Right cardiac atrium (tissue), 5 donors: Measurements from ENCODE around the gene KCNA1. TPM values are rescaled to one million over a fixed set of nuclear protein-coding genes. Genes with fewer than 3 reads are reported as not detected.

ENCODE experiments used
- ATAC-seq, 2 donors: fragments of 200-7000 bp; cut with Tn5 transposase; one replicate each; pipeline versions ENCODE4 v1.8.0 to v1.9.1; 2020; ENCODE audit warnings: moderate library complexity in 2 of 2, mild to moderate bottlenecking in 1 of 2
- DNase-seq, 3 donors: peaks; one replicate each; pipeline ENCODE4 v3.0.0-alpha.2; 2020
- H3K27ac ChIP-seq: one replicate; pipeline ENCODE4 v1.5.1; 2013; ENCODE audit warnings: mild to moderate bottlenecking, low read length, control low read depth, moderate library complexity
- H3K27me3 ChIP-seq: one replicate; pipeline ENCODE4 v1.6.1; 2013; ENCODE audit not compliant: control insufficient read depth, insufficient read depth
- H3K4me1 ChIP-seq: one replicate; pipeline ENCODE4 v1.6.1; 2013; ENCODE audit warnings: low read length; ENCODE audit not compliant: control insufficient read depth, insufficient read depth
- H3K4me3 ChIP-seq: one replicate; pipeline ENCODE4 v1.5.1; 2013; ENCODE audit warnings: low read length, control low read depth
- H3K9me3 ChIP-seq: one replicate; pipeline ENCODE4 v1.6.1; 2013; ENCODE audit warnings: low read length; ENCODE audit not compliant: control insufficient read depth
- WGBS: extraction: QIAGEN DNeasy Blood & Tissue Kit; methylation state at CpG from one replicate; pipeline ENCODE4 v1.1.7; 2013; 5-methylcytosine and 5-hydroxymethylcytosine counted together
- intact Hi-C, 4 donors: fragments of 100-400 bp; cut with DNase I; formaldehyde crosslinking; loops; one replicate each; pipeline versions ENCODE4 v1.11.0 to v1.14.0; 2022 to 2023
- polyA plus RNA-seq: library from polyadenylated mRNA; stranded (reverse); fragments of 200-250 nt; gene quantifications from one replicate; pipeline ENCODE4 v1.2.3, GENCODE V29; 2013
- total RNA-seq, 4 donors: library from RNA; stranded (reverse); fragmentation: NEBNext Ultra II Directional; extraction: Animal tissue kit (Norgen Biotek cat#: 25700); gene quantifications; one replicate each; pipeline ENCODE4 v1.2.1, GENCODE V29; 2021
- donor health status: healthy with polysubstance abuse.
- donor health status: DM: no; HTN: yes; CAD: no.
- donor health status: DM: no; HTN: no; CAD: no.
- donor health status: DM: no; HTN: yes; CAD: no; lungs with severe emphysema.
- donor health status: DM: yes; HTN: yes; CAD: no.

Gene KCNA1
- total and polyA plus RNA-seq, 5 donors: 0.03 to 0.06 TPM; not detected in 3

GRCh38 chr12:4911316-4911994 lies 1.8 kb downstream of the KCNA1 start:
- Histone ChIP-seq H3K27me3 (peaks cover under 1% of the 10 kb centered on the region), H3K4me1 (peaks cover 2% of the 10 kb centered on the region), H3K27ac (no peak overlapping the region), H3K9me3 (no peaks in the 10 kb centered on the region), H3K4me3 (peak overlapping the region; percentile 57)
- 38% methylated on average over 61 of the region's 61 CpGs for WGBS
- DNase-seq (peak in 1 of 3 donors; percentile 39), ATAC-seq (no peak)
- intact Hi-C loops: no loop called here

DNA sequence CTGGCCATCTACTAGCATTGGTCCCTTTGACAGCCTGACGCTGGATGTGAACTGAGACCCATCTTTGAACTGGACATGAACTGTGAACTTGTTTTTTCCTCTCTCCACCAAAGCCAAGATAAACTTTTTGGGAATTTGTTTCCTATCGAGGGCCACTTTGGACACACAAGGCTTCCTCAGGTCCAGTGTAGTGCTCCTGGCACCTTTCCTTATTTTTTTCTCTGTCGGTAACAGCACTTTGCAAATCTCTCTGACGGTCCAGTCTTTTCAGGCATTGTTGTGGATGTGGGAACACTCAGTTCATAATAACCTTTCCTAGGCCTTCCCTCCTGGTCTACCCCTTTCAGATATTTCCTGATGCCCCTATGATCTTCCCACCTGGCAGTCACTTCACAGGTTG lies 5.0 kb downstream of the KCNA1 start:
- ATAC-seq (no peak), DNase-seq (no peak)
- WGBS: 78% methylated on average over 4 of the region's 4 CpGs
- H3K27ac ChIP-seq: no peak overlapping the region
- H3K27me3 ChIP-seq: no peaks in the 10 kb centered on the region
- intact Hi-C loops: no loop called here
- H3K4me1 ChIP-seq: peaks cover 2% of the 10 kb centered on the region
- H3K9me3 ChIP-seq: no peaks in the 10 kb centered on the region
- no peak overlapping the region for H3K4me3 ChIP-seq

- Histone ChIP-seq H3K27ac (no peak overlapping the region), H3K4me1 (no peaks in the 10 kb centered on the region), H3K27me3 (no peaks in the 10 kb centered on the region), H3K9me3 (no peaks in the 10 kb centered on the region), H3K4me3 (no peak overlapping the region)
- intact Hi-C loops: no loop called here
- ATAC-seq (no peak), DNase-seq (no peak)
- 93% methylated on average over 4 of the region's 4 CpGs for WGBS
Measured at GRCh38 chr12:4915752-4916151, 6.0 kb downstream of the KCNA1 start.

GRCh38 chr12:4918950-4919660 lies 9.4 kb downstream of the KCNA1 start:
- DNase-seq (no peak), ATAC-seq (no peak)
- Histone ChIP-seq H3K27ac (no peak overlapping the region), H3K9me3 (no peaks in the 10 kb centered on the region), H3K4me1 (no peaks in the 10 kb centered on the region), H3K4me3 (no peak overlapping the region), H3K27me3 (no peaks in the 10 kb centered on the region)
- intact Hi-C loops: no loop called here
- WGBS: 76% methylated on average over 6 of the region's 6 CpGs

- no peak overlapping the region for H3K27ac ChIP-seq
- intact Hi-C loops: no loop called here
- H3K4me1 ChIP-seq: no peaks in the 10 kb centered on the region
- no peaks in the 10 kb centered on the region for H3K9me3 ChIP-seq
- DNase-seq (no peak), ATAC-seq (no peak)
- no peaks in the 10 kb centered on the region for H3K27me3 ChIP-seq
- H3K4me3 ChIP-seq: no peak overlapping the region
- WGBS: 68% methylated on average over 6 of the region's 6 CpGs
Measured at GRCh38 chr12:4932576-4932975, 22.9 kb downstream of the KCNA1 start.

- intact Hi-C loops: no loop called here
- Histone ChIP-seq H3K4me3 (no peak overlapping the region), H3K27me3 (no peaks in the 10 kb centered on the region), H3K27ac (no peak overlapping the region), H3K9me3 (no peaks in the 10 kb centered on the region), H3K4me1 (no peaks in the 10 kb centered on the region)
- ATAC-seq: no peak
- no peak for DNase-seq
- 51% methylated on average over 1 of the region's 1 CpG for WGBS
Measured at GRCh38 chr12:4933411-4933810, 23.7 kb downstream of the KCNA1 start.

GRCh38 chr12:4934407-4935035 lies 24.8 kb downstream of the KCNA1 start:
- H3K27ac ChIP-seq: no peak overlapping the region
- DNase-seq: no peak
- no peaks in the 10 kb centered on the region for H3K4me1 ChIP-seq
- no peak overlapping the region for H3K4me3 ChIP-seq
- no peak for ATAC-seq
- no peaks in the 10 kb centered on the region for H3K27me3 ChIP-seq
- H3K9me3 ChIP-seq: no peaks in the 10 kb centered on the region
- intact Hi-C loops: no loop called here
- 66% methylated on average over 2 of the region's 2 CpGs for WGBS

DNA sequence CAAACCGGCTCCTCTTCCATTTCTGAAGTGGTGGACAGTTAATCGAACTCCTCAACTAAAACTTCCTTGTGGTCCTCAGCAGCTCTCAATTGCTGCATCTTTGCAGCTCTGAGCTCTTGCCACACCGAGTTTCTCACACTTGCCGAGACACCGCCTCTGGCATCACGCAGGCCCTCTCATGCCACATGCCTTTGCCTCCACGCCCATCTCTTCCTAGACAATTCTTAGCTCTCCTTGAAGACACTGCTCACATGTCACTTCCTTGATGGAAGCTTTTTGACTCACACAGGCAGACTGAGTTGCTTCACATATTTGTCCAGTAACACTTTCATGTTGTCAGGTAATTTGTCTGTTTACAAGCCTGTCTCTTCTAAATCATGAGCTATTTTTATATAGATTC lies 29.2 kb downstream of the KCNA1 start:
- intact Hi-C loops: no loop called here
- 89% methylated on average over 7 of the region's 7 CpGs for WGBS
- no peak for DNase-seq
- Histone ChIP-seq H3K27me3 (no peaks in the 10 kb centered on the region), H3K4me1 (no peaks in the 10 kb centered on the region), H3K27ac (no peak overlapping the region), H3K4me3 (no peak overlapping the region), H3K9me3 (no peaks in the 10 kb centered on the region)
- no peak for ATAC-seq

DNA sequence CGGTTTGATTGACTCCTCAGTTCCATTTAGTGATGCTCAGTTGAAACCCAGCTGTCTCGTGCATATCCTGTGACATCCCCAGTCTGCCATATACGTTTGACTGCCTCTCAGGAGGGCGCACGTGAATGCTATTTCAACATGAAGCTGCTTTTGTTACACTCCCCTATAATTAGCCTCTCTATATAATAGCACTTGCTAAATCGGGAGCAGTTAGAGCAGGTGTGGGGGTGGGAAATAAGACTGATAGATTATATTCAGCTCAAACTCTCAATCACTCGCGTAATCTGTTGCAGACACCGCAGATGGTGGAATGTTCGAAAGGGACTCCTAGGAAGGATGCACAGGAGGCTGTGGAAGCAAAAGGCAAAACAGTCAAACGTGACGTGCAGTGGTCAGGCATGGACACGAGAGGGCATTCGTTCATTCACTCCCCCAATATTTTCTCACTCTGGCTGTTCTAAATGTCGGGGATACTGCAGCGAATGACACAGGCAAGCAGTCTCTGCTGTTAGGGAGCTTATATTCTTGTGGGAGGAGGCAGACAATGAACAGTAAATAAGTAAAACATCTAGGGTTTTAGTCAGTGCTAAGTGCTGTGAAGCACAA lies 29.8 kb downstream of the KCNA1 start:
- Histone ChIP-seq H3K4me1 (no peaks in the 10 kb centered on the region), H3K27me3 (no peaks in the 10 kb centered on the region), H3K27ac (no peak overlapping the region), H3K9me3 (no peaks in the 10 kb centered on the region), H3K4me3 (no peak overlapping the region)
- intact Hi-C loops: no loop called here
- ATAC-seq (no peak), DNase-seq (no peak)
- WGBS: 81% methylated on average over 16 of the region's 16 CpGs

GRCh38 chr12:4943067-4943937 lies 33.6 kb downstream of the KCNA1 start:
- H3K27me3 ChIP-seq: no peaks in the 10 kb centered on the region
- no peaks in the 10 kb centered on the region for H3K4me1 ChIP-seq
- WGBS: 86% methylated on average over 10 of the region's 10 CpGs
- no peak overlapping the region for H3K27ac ChIP-seq
- no peak for DNase-seq
- intact Hi-C loops: no loop called here
- H3K4me3 ChIP-seq: no peak overlapping the region
- ATAC-seq: no peak
- H3K9me3 ChIP-seq: no peaks in the 10 kb centered on the region
